Measurements from ENCODE around the gene CECR2.

The CECR2 gene

GRCh38 chr22:17348464-17349103, 20.7 kb upstream of the CECR2 start:
- DNase-seq (ENCODE audit: low read depth, low spot score) = no peak
- Histone ChIP-seq H3K36me3 (ENCODE audit: insufficient read depth, insufficient read length, low read length) (no peaks in the 10 kb centered on the region), H3K4me1 (ENCODE audit: insufficient read depth, insufficient read length) (no peaks in the 10 kb centered on the region), H3K9ac (ENCODE audit: insufficient read length, low read depth) (no peak overlapping the region), H3K9me3 (ENCODE audit: insufficient read depth, low read length) (no peaks in the 10 kb centered on the region), H3K27me3 (ENCODE audit: insufficient read depth, insufficient read length) (no peaks in the 10 kb centered on the region), H3K4me3 (ENCODE audit: insufficient read length, low read depth) (no peak overlapping the region)
- TF ChIP-seq SUZ12 (IDR thresholded peaks at IDR 0.05; ENCODE audit: extremely low read depth, insufficient read depth, insufficient read length) (no peak), YY1 (IDR thresholded peaks at IDR 0.05; ENCODE audit: insufficient read depth, insufficient read length) (no peak), ZNF274 (IDR thresholded peaks at IDR 0.05; ENCODE audit: low read depth, low read length) (no peak)

DNA sequence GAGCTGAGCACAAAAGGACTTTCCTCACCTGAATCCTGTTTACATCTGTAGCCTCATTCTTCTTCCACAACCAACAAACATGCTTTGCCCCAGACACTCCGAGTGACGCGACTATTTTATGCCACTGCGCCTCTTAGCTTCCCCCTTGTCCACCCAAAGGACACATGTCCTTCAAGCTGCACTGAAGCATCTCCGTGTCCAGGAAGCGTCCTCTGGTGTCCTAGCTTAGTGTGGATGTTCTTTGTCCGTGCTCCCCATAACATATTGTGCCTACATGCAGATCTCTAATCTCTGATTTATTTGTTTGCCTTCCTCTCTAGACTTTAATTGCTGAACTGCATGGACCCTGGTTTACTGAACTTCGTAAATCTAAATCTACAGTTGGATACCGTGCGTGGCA, 20.1 kb upstream of the CECR2 start:
- no peak for TF ChIP-seq YY1 (IDR thresholded peaks at IDR 0.05; ENCODE audit: insufficient read depth, insufficient read length)
- TF ChIP-seq SUZ12 (IDR thresholded peaks at IDR 0.05; ENCODE audit: extremely low read depth, insufficient read depth, insufficient read length) = no peak
- no peak for TF ChIP-seq ZNF274 (IDR thresholded peaks at IDR 0.05; ENCODE audit: low read depth, low read length)
- Histone ChIP-seq H3K9me3 (ENCODE audit: insufficient read depth, low read length) (no peaks in the 10 kb centered on the region), H3K4me3 (ENCODE audit: insufficient read length, low read depth) (no peak overlapping the region), H3K36me3 (ENCODE audit: insufficient read depth, insufficient read length, low read length) (no peaks in the 10 kb centered on the region), H3K4me1 (ENCODE audit: insufficient read depth, insufficient read length) (no peaks in the 10 kb centered on the region), H3K27me3 (ENCODE audit: insufficient read depth, insufficient read length) (no peaks in the 10 kb centered on the region), H3K9ac (ENCODE audit: insufficient read length, low read depth) (no peak overlapping the region)
- no peak for DNase-seq (ENCODE audit: low read depth, low spot score)

DNA sequence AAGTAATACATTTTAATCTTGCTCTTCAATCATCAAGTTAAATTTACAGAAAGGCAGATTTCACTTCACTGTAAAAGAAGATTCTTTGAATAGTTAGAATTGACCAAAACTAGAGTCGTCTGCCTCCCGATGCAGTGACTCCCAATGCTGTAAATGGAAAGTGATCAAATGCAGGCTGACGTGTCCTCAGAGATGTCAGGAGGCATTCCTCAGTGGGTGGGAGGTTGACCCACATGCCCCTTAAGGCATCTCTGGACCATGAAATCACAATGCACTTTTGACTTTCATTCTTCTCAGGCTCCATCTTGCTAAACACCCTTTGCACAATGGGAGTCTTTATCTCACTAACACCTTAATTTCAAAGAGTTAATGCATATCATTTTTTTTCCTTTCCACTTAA, 19.0 kb upstream of the CECR2 start:
- no peaks in the 10 kb centered on the region for H3K36me3 ChIP-seq (ENCODE audit: insufficient read depth, insufficient read length, low read length)
- TF ChIP-seq ZNF274 (IDR thresholded peaks at IDR 0.05; ENCODE audit: low read depth, low read length) (no peak), SUZ12 (IDR thresholded peaks at IDR 0.05; ENCODE audit: extremely low read depth, insufficient read depth, insufficient read length) (no peak), YY1 (IDR thresholded peaks at IDR 0.05; ENCODE audit: insufficient read depth, insufficient read length) (no peak)
- no peaks in the 10 kb centered on the region for H3K4me1 ChIP-seq (ENCODE audit: insufficient read depth, insufficient read length)
- no peak for DNase-seq (ENCODE audit: low read depth, low spot score)
- H3K27me3 ChIP-seq (ENCODE audit: insufficient read depth, insufficient read length) = no peaks in the 10 kb centered on the region
- no peak overlapping the region for H3K4me3 ChIP-seq (ENCODE audit: insufficient read length, low read depth)
- H3K9me3 ChIP-seq (ENCODE audit: insufficient read depth, low read length) = no peaks in the 10 kb centered on the region
- no peak overlapping the region for H3K9ac ChIP-seq (ENCODE audit: insufficient read length, low read depth)

DNA sequence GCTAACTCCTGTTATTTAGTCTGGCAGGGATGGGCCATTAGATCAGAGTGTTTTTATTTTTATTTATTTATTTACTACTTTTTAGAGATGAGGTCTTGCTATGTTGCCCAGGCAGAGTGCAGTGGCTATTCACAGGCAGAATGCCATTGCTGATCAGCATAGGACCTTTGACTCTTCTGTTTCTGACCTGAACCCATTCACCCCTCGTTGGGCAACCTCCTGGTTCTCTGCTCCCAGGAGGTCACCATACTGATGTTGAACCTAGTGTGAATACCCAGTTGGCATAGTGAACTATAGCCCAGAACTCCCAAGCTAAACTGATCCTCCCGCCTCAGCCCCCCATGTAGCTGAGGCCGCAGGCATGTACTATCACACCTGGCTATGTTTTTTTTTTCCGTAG, 16.5 kb upstream of the CECR2 start:
- Histone ChIP-seq H3K4me3 (ENCODE audit: insufficient read length, low read depth) (no peak overlapping the region), H3K9ac (ENCODE audit: insufficient read length, low read depth) (no peak overlapping the region), H3K9me3 (ENCODE audit: insufficient read depth, low read length) (no peaks in the 10 kb centered on the region), H3K27me3 (ENCODE audit: insufficient read depth, insufficient read length) (no peaks in the 10 kb centered on the region), H3K36me3 (ENCODE audit: insufficient read depth, insufficient read length, low read length) (no peaks in the 10 kb centered on the region), H3K4me1 (ENCODE audit: insufficient read depth, insufficient read length) (no peaks in the 10 kb centered on the region)
- no peak for TF ChIP-seq YY1 (IDR thresholded peaks at IDR 0.05; ENCODE audit: insufficient read depth, insufficient read length)
- no peak for TF ChIP-seq ZNF274 (IDR thresholded peaks at IDR 0.05; ENCODE audit: low read depth, low read length)
- no peak for TF ChIP-seq SUZ12 (IDR thresholded peaks at IDR 0.05; ENCODE audit: extremely low read depth, insufficient read depth, insufficient read length)
- DNase-seq (ENCODE audit: low read depth, low spot score) = no peak

DNA sequence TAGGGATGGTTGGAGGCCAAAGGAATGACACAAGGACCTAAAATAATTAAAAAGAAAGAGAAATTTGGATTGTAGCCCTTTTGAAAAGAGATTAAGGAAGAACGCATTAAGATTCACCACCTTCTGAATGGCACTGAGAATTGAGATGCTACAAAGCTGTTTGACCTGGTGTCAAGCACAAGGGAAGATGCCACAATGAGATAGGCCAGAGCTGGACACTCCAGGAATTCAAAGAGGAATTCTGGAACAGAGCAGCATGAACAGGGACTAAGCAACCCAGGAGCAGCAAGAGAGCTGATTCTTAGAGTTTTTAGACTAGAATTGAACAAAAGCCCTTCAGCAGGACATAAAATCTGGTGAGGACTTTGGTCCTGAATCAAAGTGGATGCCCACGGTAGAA, 11.6 kb upstream of the CECR2 start:
- TF ChIP-seq YY1 (IDR thresholded peaks at IDR 0.05; ENCODE audit: insufficient read depth, insufficient read length) (no peak), ZNF274 (IDR thresholded peaks at IDR 0.05; ENCODE audit: low read depth, low read length) (no peak), SUZ12 (IDR thresholded peaks at IDR 0.05; ENCODE audit: extremely low read depth, insufficient read depth, insufficient read length) (no peak)
- H3K36me3 ChIP-seq (ENCODE audit: insufficient read depth, insufficient read length, low read length) = no peaks in the 10 kb centered on the region
- DNase-seq (ENCODE audit: low read depth, low spot score) = no peak
- no peak overlapping the region for H3K9ac ChIP-seq (ENCODE audit: insufficient read length, low read depth)
- no peak overlapping the region for H3K4me3 ChIP-seq (ENCODE audit: insufficient read length, low read depth)
- no peaks in the 10 kb centered on the region for H3K27me3 ChIP-seq (ENCODE audit: insufficient read depth, insufficient read length)
- H3K4me1 ChIP-seq (ENCODE audit: insufficient read depth, insufficient read length) = no peaks in the 10 kb centered on the region
- H3K9me3 ChIP-seq (ENCODE audit: insufficient read depth, low read length) = no peaks in the 10 kb centered on the region

- Histone ChIP-seq H3K4me1 (ENCODE audit: insufficient read depth, insufficient read length) (no peaks in the 10 kb centered on the region), H3K9me3 (ENCODE audit: insufficient read depth, low read length) (no peaks in the 10 kb centered on the region), H3K9ac (ENCODE audit: insufficient read length, low read depth) (no peak overlapping the region), H3K36me3 (ENCODE audit: insufficient read depth, insufficient read length, low read length) (no peaks in the 10 kb centered on the region), H3K27me3 (ENCODE audit: insufficient read depth, insufficient read length) (no peaks in the 10 kb centered on the region), H3K4me3 (ENCODE audit: insufficient read length, low read depth) (no peak overlapping the region)
- no peak for DNase-seq (ENCODE audit: low read depth, low spot score)
- TF ChIP-seq ZNF274 (IDR thresholded peaks at IDR 0.05; ENCODE audit: low read depth, low read length) (no peak), SUZ12 (IDR thresholded peaks at IDR 0.05; ENCODE audit: extremely low read depth, insufficient read depth, insufficient read length) (no peak), YY1 (IDR thresholded peaks at IDR 0.05; ENCODE audit: insufficient read depth, insufficient read length) (no peak)
Observed at GRCh38 chr22:17358415-17358814, 10.8 kb upstream of the CECR2 start.

- Histone ChIP-seq H3K9ac (ENCODE audit: insufficient read length, low read depth) (no peak overlapping the region), H3K27me3 (ENCODE audit: insufficient read depth, insufficient read length) (no peaks in the 10 kb centered on the region), H3K4me1 (ENCODE audit: insufficient read depth, insufficient read length) (no peaks in the 10 kb centered on the region), H3K9me3 (ENCODE audit: insufficient read depth, low read length) (no peaks in the 10 kb centered on the region), H3K4me3 (ENCODE audit: insufficient read length, low read depth) (no peak overlapping the region), H3K36me3 (ENCODE audit: insufficient read depth, insufficient read length, low read length) (no peaks in the 10 kb centered on the region)
- TF ChIP-seq YY1 (IDR thresholded peaks at IDR 0.05; ENCODE audit: insufficient read depth, insufficient read length) = no peak
- TF ChIP-seq ZNF274 (IDR thresholded peaks at IDR 0.05; ENCODE audit: low read depth, low read length) = no peak
- no peak for TF ChIP-seq SUZ12 (IDR thresholded peaks at IDR 0.05; ENCODE audit: extremely low read depth, insufficient read depth, insufficient read length)
- DNase-seq (ENCODE audit: low read depth, low spot score) = no peak
Observed at GRCh38 chr22:17359501-17359900, 9.8 kb upstream of the CECR2 start.
